GM10266 (cell line): ENCODE results near the gene SIPA1L2.

Experiments
- DNase-seq: peaks from one replicate; pipeline ENCODE4 v3.0.0; 2012; ENCODE audit errors: extremely low spot score
- CTCF ChIP-seq: IDR thresholded peaks from 2 replicates; pipeline ENCODE4 v1.5.1; 2012; ENCODE audit warnings: mild to moderate bottlenecking, low read depth; ENCODE audit not compliant: control insufficient read depth, insufficient read depth; ENCODE audit errors: missing control alignments

The SIPA1L2 gene

GRCh38 chr1:232589111-232589811 is 40.7 kb downstream of the SIPA1L2 start:
- no peak for DNase-seq
- TF ChIP-seq CTCF: no peak

GRCh38 chr1:232587141-232588008 is 42.6 kb downstream of the SIPA1L2 start:
- DNase-seq: no peak
- TF ChIP-seq CTCF: no peak

GRCh38 chr1:232586679-232587078 is 43.3 kb downstream of the SIPA1L2 start:
- no peak for TF ChIP-seq CTCF
- no peak for DNase-seq

GRCh38 chr1:232585486-232585885 is 44.4 kb downstream of the SIPA1L2 start:
- DNase-seq: no peak

GRCh38 chr1:232581932-232582331 is 48.0 kb downstream of the SIPA1L2 start:
- no peak for DNase-seq
- TF ChIP-seq CTCF: no peak

More at GRCh38 chr1:232585486-232585885, 44.4 kb downstream of the SIPA1L2 start:
- TF ChIP-seq CTCF: no peak
